ENCODE results near the gene ANKRD23.

ANKRD23 gene

DNA sequence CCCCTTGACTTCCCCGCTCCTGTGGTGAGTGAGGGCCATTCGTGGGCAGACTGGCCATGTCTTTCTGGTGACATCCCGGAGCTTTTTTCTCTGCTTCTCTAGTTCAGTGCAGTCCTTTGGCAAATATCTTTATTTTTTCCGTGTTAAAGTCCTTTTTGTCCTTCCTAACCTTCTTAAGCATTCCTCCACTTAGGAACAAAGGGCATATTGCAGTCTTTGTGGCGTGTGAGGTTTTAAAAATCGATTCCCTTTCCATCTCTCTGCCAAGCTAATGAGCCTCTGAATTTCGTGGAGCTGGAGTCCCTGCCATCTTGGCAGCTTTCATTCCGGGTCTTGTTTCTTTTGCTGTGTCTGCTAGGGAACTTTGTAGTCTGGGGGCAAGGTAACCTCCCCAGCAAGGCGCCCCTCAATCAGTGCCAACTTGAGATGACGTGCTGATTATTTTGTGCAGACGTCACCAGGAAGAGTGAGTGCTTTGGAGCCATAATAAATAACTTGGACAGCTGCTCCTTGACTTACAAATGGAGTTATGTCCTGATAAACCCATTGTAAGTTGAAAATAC lies 22.6 kb downstream of the ANKRD23 start:
- TF ChIP-seq, protein P1, sequence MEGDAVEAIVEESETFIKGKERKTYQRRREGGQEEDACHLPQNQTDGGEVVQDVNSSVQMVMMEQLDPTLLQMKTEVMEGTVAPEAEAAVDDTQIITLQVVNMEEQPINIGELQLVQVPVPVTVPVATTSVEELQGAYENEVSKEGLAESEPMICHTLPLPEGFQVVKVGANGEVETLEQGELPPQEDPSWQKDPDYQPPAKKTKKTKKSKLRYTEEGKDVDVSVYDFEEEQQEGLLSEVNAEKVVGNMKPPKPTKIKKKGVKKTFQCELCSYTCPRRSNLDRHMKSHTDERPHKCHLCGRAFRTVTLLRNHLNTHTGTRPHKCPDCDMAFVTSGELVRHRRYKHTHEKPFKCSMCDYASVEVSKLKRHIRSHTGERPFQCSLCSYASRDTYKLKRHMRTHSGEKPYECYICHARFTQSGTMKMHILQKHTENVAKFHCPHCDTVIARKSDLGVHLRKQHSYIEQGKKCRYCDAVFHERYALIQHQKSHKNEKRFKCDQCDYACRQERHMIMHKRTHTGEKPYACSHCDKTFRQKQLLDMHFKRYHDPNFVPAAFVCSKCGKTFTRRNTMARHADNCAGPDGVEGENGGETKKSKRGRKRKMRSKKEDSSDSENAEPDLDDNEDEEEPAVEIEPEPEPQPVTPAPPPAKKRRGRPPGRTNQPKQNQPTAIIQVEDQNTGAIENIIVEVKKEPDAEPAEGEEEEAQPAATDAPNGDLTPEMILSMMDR (IDR thresholded peaks at IDR 0.05; ENCODE audit: extremely low read depth, missing control alignments) = no peak
- no peak for DNase-seq (ENCODE audit: low spot score)

GRCh38 chr2:96819876-96820511 lies 23.8 kb downstream of the ANKRD23 start:
- DNase-seq (ENCODE audit: low spot score) = no peak
- TF ChIP-seq, protein P1 (IDR thresholded peaks at IDR 0.05; ENCODE audit: extremely low read depth, missing control alignments) = no peak

- TF ChIP-seq, protein P1 (IDR thresholded peaks at IDR 0.05; ENCODE audit: extremely low read depth, missing control alignments) = no peak
- DNase-seq (ENCODE audit: low spot score) = no peak
These were observed 24.5 kb downstream of the ANKRD23 start for GRCh38 chr2:96819128-96819875.

DNA sequence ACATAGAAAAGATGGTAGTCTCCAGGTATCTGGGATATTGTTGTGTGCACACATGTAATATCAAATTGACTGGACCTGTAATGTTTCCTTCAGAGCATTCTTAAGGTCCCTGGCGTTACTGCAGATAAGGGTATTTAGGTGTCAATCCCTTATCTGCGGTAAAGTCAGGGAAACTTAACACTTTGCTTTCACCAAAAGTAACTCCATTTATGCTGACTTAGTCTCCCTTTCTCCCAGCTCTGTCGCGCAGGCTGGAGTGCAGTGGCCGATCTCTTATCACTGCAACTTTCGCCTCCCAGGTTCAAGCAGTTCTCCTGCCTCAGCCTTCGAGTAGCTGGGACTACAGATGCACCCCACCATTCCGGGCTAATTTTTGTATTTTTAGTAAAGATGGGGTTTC lies 25.9 kb downstream of the ANKRD23 start:
- no peak for DNase-seq (ENCODE audit: low spot score)
- TF ChIP-seq, protein P1 (IDR thresholded peaks at IDR 0.05; ENCODE audit: extremely low read depth, missing control alignments) = no peak

- DNase-seq (ENCODE audit: low spot score) = no peak
- TF ChIP-seq, protein P1 (IDR thresholded peaks at IDR 0.05; ENCODE audit: extremely low read depth, missing control alignments) = peak; percentile 6
These were observed 26.8 kb downstream of the ANKRD23 start for GRCh38 chr2:96816836-96817702.

DNA sequence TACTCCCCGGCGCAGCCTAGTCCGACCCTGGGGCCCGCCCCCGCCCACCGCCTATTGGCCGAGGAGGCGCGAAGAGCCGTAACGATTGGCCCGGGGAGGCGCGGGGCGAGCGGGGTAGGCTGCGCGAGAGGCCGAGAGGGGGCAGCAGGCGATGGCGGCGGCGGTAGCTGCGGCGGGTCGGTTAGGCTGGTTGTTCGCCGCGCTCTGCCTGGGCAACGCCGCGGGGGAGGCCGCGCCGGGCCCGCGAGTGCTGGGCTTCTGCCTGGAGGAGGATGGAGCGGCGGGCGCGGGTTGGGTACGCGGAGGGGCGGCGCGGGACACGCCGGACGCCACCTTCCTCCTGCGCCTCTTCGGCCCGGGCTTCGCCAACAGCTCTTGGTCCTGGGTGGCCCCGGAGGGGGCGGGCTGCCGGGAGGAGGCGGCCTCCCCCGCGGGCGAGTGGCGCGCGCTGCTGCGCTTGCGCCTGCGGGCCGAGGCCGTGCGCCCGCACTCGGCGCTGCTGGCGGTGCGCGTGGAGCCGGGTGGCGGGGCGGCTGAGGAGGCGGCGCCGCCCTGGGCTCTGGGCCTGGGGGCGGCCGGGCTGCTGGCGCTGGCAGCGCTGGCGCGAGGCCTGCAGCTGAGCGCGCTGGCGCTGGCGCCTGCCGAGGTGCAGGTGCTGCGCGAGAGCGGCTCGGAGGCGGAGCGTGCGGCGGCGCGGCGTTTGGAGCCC lies 27.5 kb downstream of the ANKRD23 start, which contains the start of gene CNNM3:
Gene CNNM3, plus strand, starts transcription at position 142 of the 709 bp plus-strand sequence. Its CDS starts 10 bp downstream, at position 152.
- TF ChIP-seq, protein P1 (IDR thresholded peaks at IDR 0.05; ENCODE audit: extremely low read depth, missing control alignments) = peak; percentile 45

More for the DNA sequence above, 27.5 kb downstream of the ANKRD23 start, which contains the start of gene CNNM3:
- DNase-seq (ENCODE audit: low spot score) = peak; percentile 100

Data from GM20000 (cell line).